Measurements from ENCODE around the gene VPS33B.

GRCh38 chr15:91031796-91032195 is 9.4 kb upstream of the VPS33B start:
- TF ChIP-seq CTCF (IDR thresholded peaks at IDR 0.05) (no peak), POLR2A (IDR thresholded peaks at IDR 0.05; ENCODE audit: low read length) (no peak), GATA3 (IDR thresholded peaks at IDR 0.05; ENCODE audit: borderline replicate concordance) (no peak), JUN (IDR thresholded peaks at IDR 0.05) (no peak), SMC3 (IDR thresholded peaks at IDR 0.05) (no peak)
